Muscle layer of colon (tissue), 2 donors: ENCODE results near the gene RGS7.

Source experiments
- H3K27ac ChIP-seq: one replicate; pipeline ENCODE4 v1.7.0; 2013; ENCODE audit warnings: low read depth, mild to moderate bottlenecking, low read length, moderate library complexity
- H3K27me3 ChIP-seq, 2 donors: one replicate each; pipeline ENCODE4 v1.7.0; 2013; ENCODE audit warnings: low read length in 2 of 2, mild to moderate bottlenecking in 2 of 2; ENCODE audit not compliant: insufficient read depth in 2 of 2, control insufficient read depth in 1 of 2
- H3K36me3 ChIP-seq: one replicate; pipeline ENCODE4 v1.7.0; 2013; ENCODE audit warnings: mild to moderate bottlenecking, low read length; ENCODE audit not compliant: insufficient read depth
- H3K4me1 ChIP-seq: one replicate; pipeline ENCODE4 v1.7.0; 2013; ENCODE audit warnings: mild to moderate bottlenecking, low read length; ENCODE audit not compliant: insufficient read depth
- H3K4me3 ChIP-seq, 2 donors: one replicate each; pipeline ENCODE4 v1.7.0; 2013; ENCODE audit warnings: low read length in 2 of 2, low read depth in 1 of 2, mild to moderate bottlenecking in 1 of 2, moderate library complexity in 1 of 2
- H3K9ac ChIP-seq: one replicate; pipeline ENCODE4 v1.7.0; 2013; ENCODE audit warnings: low read length
- H3K9me3 ChIP-seq: one replicate; pipeline ENCODE4 v1.7.0; 2013; ENCODE audit warnings: mild to moderate bottlenecking, low read length
- donor health status: abdominal sarcoma.
- donor health status: Adenocarcinoma of cecum.

RGS7 gene

GRCh38 chr1:240936911-240937668 lies 419.9 kb downstream of the RGS7 start:
- Histone ChIP-seq H3K27ac (no peak overlapping the region), H3K36me3 (no peaks in the 10 kb centered on the region), H3K9me3 (no peaks in the 10 kb centered on the region), H3K4me1 (no peaks in the 10 kb centered on the region), H3K27me3 (no peaks in the 10 kb centered on the region), H3K4me3 (no peak overlapping the region), H3K9ac (no peak overlapping the region)

- H3K9ac ChIP-seq = no peak overlapping the region
- H3K36me3 ChIP-seq = no peaks in the 10 kb centered on the region
- no peak overlapping the region for H3K27ac ChIP-seq
- H3K4me1 ChIP-seq = no peaks in the 10 kb centered on the region
- no peak overlapping the region for H3K4me3 ChIP-seq
- H3K9me3 ChIP-seq = no peaks in the 10 kb centered on the region
- no peaks in the 10 kb centered on the region for H3K27me3 ChIP-seq
Measured at GRCh38 chr1:240935920-240936319, 421.1 kb downstream of the RGS7 start.

GRCh38 chr1:240931031-240931430 lies 426.0 kb downstream of the RGS7 start:
- H3K4me1 ChIP-seq = no peaks in the 10 kb centered on the region
- no peaks in the 10 kb centered on the region for H3K27me3 ChIP-seq
- no peak overlapping the region for H3K4me3 ChIP-seq
- H3K27ac ChIP-seq = no peak overlapping the region
- H3K9me3 ChIP-seq = no peaks in the 10 kb centered on the region
- H3K9ac ChIP-seq = no peak overlapping the region
- no peaks in the 10 kb centered on the region for H3K36me3 ChIP-seq

GRCh38 chr1:240928265-240928664 lies 428.7 kb downstream of the RGS7 start:
- no peak overlapping the region for H3K4me3 ChIP-seq
- H3K36me3 ChIP-seq = no peaks in the 10 kb centered on the region
- no peaks in the 10 kb centered on the region for H3K9me3 ChIP-seq
- no peak overlapping the region for H3K27ac ChIP-seq
- H3K27me3 ChIP-seq = no peaks in the 10 kb centered on the region
- H3K9ac ChIP-seq = no peak overlapping the region
- no peaks in the 10 kb centered on the region for H3K4me1 ChIP-seq

- Histone ChIP-seq H3K36me3 (no peaks in the 10 kb centered on the region), H3K9ac (no peak overlapping the region), H3K27ac (no peak overlapping the region), H3K27me3 (no peaks in the 10 kb centered on the region), H3K9me3 (no peaks in the 10 kb centered on the region), H3K4me3 (no peak overlapping the region), H3K4me1 (no peaks in the 10 kb centered on the region)
Measured at GRCh38 chr1:240927821-240928220, 429.2 kb downstream of the RGS7 start.

- Histone ChIP-seq H3K27ac (no peak overlapping the region), H3K4me3 (no peak overlapping the region), H3K9ac (no peak overlapping the region), H3K36me3 (no peaks in the 10 kb centered on the region), H3K4me1 (no peaks in the 10 kb centered on the region), H3K9me3 (no peaks in the 10 kb centered on the region), H3K27me3 (no peaks in the 10 kb centered on the region)
Measured at GRCh38 chr1:240925273-240925672, 431.7 kb downstream of the RGS7 start.

GRCh38 chr1:240917976-240918375 lies 439.0 kb downstream of the RGS7 start:
- no peaks in the 10 kb centered on the region for H3K36me3 ChIP-seq
- no peaks in the 10 kb centered on the region for H3K27me3 ChIP-seq
- H3K4me1 ChIP-seq = no peaks in the 10 kb centered on the region
- no peak overlapping the region for H3K9ac ChIP-seq
- no peak overlapping the region for H3K4me3 ChIP-seq
- no peak overlapping the region for H3K27ac ChIP-seq
- no peaks in the 10 kb centered on the region for H3K9me3 ChIP-seq

GRCh38 chr1:240914506-240914905 lies 442.5 kb downstream of the RGS7 start:
- Histone ChIP-seq H3K27ac (no peak overlapping the region), H3K36me3 (no peaks in the 10 kb centered on the region), H3K9me3 (no peaks in the 10 kb centered on the region), H3K27me3 (no peaks in the 10 kb centered on the region), H3K9ac (no peak overlapping the region), H3K4me3 (no peak overlapping the region), H3K4me1 (no peaks in the 10 kb centered on the region)

- H3K4me3 ChIP-seq = no peak overlapping the region
- H3K9ac ChIP-seq = no peak overlapping the region
- H3K36me3 ChIP-seq = no peaks in the 10 kb centered on the region
- no peaks in the 10 kb centered on the region for H3K9me3 ChIP-seq
- no peak overlapping the region for H3K27ac ChIP-seq
- H3K27me3 ChIP-seq = no peaks in the 10 kb centered on the region
- H3K4me1 ChIP-seq = no peaks in the 10 kb centered on the region
Measured at GRCh38 chr1:240912821-240913220, 444.2 kb downstream of the RGS7 start.

- Histone ChIP-seq H3K9ac (no peak overlapping the region), H3K4me1 (no peaks in the 10 kb centered on the region), H3K27me3 (no peaks in the 10 kb centered on the region), H3K9me3 (no peaks in the 10 kb centered on the region), H3K4me3 (no peak overlapping the region), H3K27ac (no peak overlapping the region), H3K36me3 (no peaks in the 10 kb centered on the region)
Measured at GRCh38 chr1:240909701-240910457, 447.1 kb downstream of the RGS7 start.

GRCh38 chr1:240906477-240906876 lies 450.5 kb downstream of the RGS7 start:
- H3K4me1 ChIP-seq = no peaks in the 10 kb centered on the region
- no peaks in the 10 kb centered on the region for H3K9me3 ChIP-seq
- H3K4me3 ChIP-seq = no peak overlapping the region
- no peaks in the 10 kb centered on the region for H3K36me3 ChIP-seq
- no peak overlapping the region for H3K9ac ChIP-seq
- H3K27me3 ChIP-seq = no peaks in the 10 kb centered on the region
- no peak overlapping the region for H3K27ac ChIP-seq
